ENCODE measurements around the gene ANKRD35. TPM values are rescaled to one million over a fixed set of nuclear protein-coding genes. Genes with fewer than 3 reads are reported as not detected.
"Not testable (repeated sequence)": the region's sequence is repeated elsewhere in the genome, so short reads cannot be mapped to it uniquely, and the experiment has no call there.

The ANKRD35 gene
- total and polyA plus RNA-seq, 12 donors: 0.28 to 2.1 (median 0.56) TPM

DNA sequence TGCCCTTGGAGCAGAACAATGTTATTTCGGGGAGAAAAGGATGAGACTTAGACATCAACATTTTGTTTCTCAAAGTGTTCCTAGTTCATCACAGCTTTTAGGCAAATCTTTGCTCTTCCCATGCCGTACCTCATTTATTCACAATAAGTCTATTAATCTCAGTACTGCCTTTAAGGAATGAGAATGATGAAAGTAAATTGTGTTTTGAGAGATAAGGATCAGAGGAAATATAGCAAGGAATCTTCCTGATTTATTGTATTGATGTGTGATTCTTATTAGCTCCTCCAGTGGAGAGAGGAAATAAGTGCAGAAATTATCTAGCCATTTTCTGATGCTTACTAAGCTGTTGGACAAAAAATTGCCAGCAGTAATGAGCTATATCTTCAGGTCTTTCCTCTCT is 59.6 kb downstream of the ANKRD35 start:
- Histone ChIP-seq H3K27me3 (no peaks in the 10 kb centered on the region), H3K4me1 (peaks cover 7 to 23% (median 16%) of the 10 kb centered on the region in 9 donors), H3K27ac (no peak overlapping the region), H3K4me3 (peak overlapping the region in 1 of 10 donors; percentile 68), H3K9me3 (no peaks in the 10 kb centered on the region), H3K36me3 (peaks cover 0 to 56% (median 45%) of the 10 kb centered on the region in 9 donors)
- DNase-seq (no peak), ATAC-seq (no peak)
- 92 to 95% methylated on average over 2 of the region's 2 CpGs for WGBS, 2 donors
- intact Hi-C loops (cut with DNase I): no loop called here
- TF ChIP-seq CTCF (IDR thresholded peaks at IDR 0.05): no peak

DNA sequence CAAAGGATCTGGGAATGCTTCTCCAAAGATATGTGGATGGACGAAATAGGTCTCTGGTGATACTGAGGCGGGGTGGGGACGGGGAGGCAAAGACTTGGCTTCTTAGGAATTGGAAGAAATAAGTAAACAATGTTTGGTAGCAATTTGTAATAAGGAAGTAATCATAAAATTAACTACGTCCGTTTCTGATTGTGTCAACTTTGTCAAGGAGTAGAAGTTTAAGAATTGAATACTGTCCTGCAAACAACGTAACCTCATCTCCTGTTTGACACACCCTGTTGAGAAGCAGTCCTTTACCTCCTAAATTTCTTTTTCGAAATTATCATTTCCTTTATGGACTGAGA is 61.2 kb downstream of the ANKRD35 start:
- peak overlapping the region; percentile 91 to 97 (median 94) for H3K27ac ChIP-seq
- WGBS, 2 donors: 2 to 3% methylated on average over 7 of the region's 7 CpGs
- H3K36me3 ChIP-seq: peaks cover 0 to 41% (median 30%) of the 10 kb centered on the region in 9 donors
- DNase-seq: no peak
- no peaks in the 10 kb centered on the region for H3K27me3 ChIP-seq
- no peak for ATAC-seq
- H3K4me1 ChIP-seq: peaks cover 7 to 23% (median 16%) of the 10 kb centered on the region in 9 donors
- H3K9me3 ChIP-seq: no peaks in the 10 kb centered on the region
- peak overlapping the region; percentile 68 to 88 (median 76) for H3K4me3 ChIP-seq
- intact Hi-C loops (cut with DNase I): loop anchor here in 1 of 10 donors (2.0 kb wide), 1 partner anchor 34 kb away; the partner anchor contains the start of gene PIAS3
- TF ChIP-seq CTCF (IDR thresholded peaks at IDR 0.05): no peak

DNA sequence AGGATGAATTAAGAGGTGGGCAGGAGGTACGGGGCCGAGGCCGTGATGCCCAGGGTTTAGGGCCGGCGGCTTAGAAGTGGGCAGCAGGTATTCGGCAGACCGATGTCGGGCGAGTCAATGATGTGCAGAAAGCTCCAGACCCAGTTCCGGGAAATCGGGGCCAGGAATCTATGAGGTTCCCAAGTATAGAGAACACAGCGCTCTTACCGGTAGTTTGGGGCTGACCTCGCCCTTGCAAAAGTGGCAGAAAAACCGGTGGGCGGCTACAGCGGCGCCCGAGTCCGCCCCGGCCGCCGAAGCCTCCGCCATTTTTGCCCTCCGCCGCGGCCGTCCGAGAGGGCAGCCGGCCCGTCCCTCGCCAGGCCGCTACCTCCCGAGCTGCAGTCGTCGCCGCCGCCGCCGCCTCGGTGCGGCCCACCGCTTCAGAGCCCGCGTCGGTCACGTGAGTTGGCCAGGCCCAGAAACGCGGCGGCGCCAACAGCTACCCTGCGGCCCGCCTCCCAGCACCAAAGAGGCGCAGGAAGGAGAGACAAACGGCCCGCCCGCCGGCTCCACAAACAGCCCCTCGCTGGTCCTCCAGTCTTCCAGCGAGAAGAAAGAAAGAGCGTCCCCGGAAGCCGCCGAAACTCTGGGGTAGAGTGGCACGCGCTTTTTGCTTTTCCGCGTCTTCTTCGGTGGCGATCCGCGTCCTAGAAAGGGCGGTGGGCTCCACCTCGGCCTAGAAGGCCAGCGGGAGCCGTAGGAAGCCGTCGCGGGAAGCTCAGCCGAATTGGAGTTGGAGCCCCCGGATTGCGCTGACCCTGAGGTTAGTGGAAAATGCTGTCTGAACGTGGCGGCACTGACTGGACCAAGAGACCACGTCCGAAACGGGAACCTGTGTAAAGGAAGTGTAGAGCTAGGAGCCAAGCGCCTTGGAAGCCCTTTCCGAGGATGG is 61.8 kb downstream of the ANKRD35 start, which contains the start of the genes POLR3C and RNF115:
Gene POLR3C, plus strand, starts transcription at position 636 of the 934 bp plus-strand sequence. CDS start 1,577 bp downstream, outside the sequence.
Gene RNF115, minus strand, starts transcription at position 531 of the 934 bp plus-strand sequence. Its CDS starts 222 bp downstream, at position 309.
- peaks cover 7 to 23% (median 16%) of the 10 kb centered on the region in 9 donors for H3K4me1 ChIP-seq
- no peaks in the 10 kb centered on the region for H3K27me3 ChIP-seq
- intact Hi-C loops (cut with DNase I): loop anchor here in 1 of 10 donors (2.0 kb wide), 1 partner anchor 35 kb away; the partner anchor contains the start of gene PIAS3
- peak; percentile 96 to 98 (median 96) for ATAC-seq
- peak within 1 kb of the TSS; percentile 68 to 88 (median 76) for H3K4me3 ChIP-seq
- DNase-seq: peak; percentile 90 to 93
- H3K36me3 ChIP-seq: peaks cover 0 to 35% (median 24%) of the 10 kb centered on the region in 9 donors
- no peak for TF ChIP-seq CTCF (IDR thresholded peaks at IDR 0.05)
- WGBS, 2 donors: 0 to 2% methylated on average over 86 to 89 of the region's 89 CpGs
- no peaks in the 10 kb centered on the region for H3K9me3 ChIP-seq
- peak within 1 kb of the TSS; percentile 91 to 97 (median 94) for H3K27ac ChIP-seq

- Histone ChIP-seq H3K4me3 (peak overlapping the region in 5 of 10 donors; percentile 68 to 86 (median 76)), H3K36me3 (peaks cover 0 to 25% (median 14%) of the 10 kb centered on the region in 9 donors), H3K4me1 (peaks cover 7 to 23% (median 16%) of the 10 kb centered on the region in 9 donors)
- DNase-seq; intact Hi-C loops (cut with DNase I); H3K27ac ChIP-seq; H3K27me3 ChIP-seq; H3K9me3 ChIP-seq: not testable (repeated sequence)
- peak in 6 of 8 donors; percentile 24 to 67 (median 35) for ATAC-seq
- WGBS, 2 donors: 0 to 20% methylated on average over 3 to 4 of the region's 16 CpGs
Measured at GRCh38 chr1:145822779-145823331, 62.8 kb downstream of the ANKRD35 start.

DNA sequence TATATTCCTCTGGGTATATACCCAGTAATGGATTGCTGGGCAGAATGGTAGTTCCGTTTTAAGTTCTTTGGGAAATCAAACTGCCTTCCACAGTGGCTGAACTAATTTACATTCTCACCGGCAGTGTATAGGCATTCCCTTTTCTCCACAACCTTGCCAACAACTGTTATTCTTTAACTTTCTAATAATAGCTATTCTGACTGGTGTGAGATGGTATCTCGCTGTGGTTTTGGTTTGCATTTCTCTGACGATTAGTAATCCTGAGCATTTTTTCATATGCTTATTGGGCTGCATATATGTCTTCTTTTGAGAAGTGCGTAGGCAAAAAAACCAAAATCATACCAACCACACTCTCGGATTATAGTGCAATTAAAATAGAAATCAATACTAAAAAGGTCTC is 67.6 kb downstream of the ANKRD35 start:
- H3K4me3 ChIP-seq; H3K27ac ChIP-seq; H3K27me3 ChIP-seq; ATAC-seq; intact Hi-C loops (cut with DNase I); H3K9me3 ChIP-seq; H3K36me3 ChIP-seq; DNase-seq; H3K4me1 ChIP-seq: not testable (repeated sequence)
- 50 to 76% methylated on average over 4 of the region's 6 CpGs for WGBS, 2 donors

All from heart right ventricle (tissue), 16 donors.